ENCODE measurements around the gene YOD1.

The YOD1 gene

GRCh38 chr1:207034208-207034607 lies 16.8 kb downstream of the YOD1 start:
- no peaks in the 10 kb centered on the region for H3K36me3 ChIP-seq (ENCODE audit: insufficient read depth)
- TF ChIP-seq CTCF (conservative IDR thresholded peaks at IDR 0.05; ENCODE audit: low read depth, low read length): no peak
- no peaks in the 10 kb centered on the region for H3K79me2 ChIP-seq (ENCODE audit: insufficient read depth, low read depth)
- H3K4me2 ChIP-seq: no peak overlapping the region
- no peaks in the 10 kb centered on the region for H3K27me3 ChIP-seq (ENCODE audit: insufficient read depth, low read depth)
- H3K4me3 ChIP-seq (IDR thresholded peaks at IDR 0.05; ENCODE audit: insufficient read depth, low read depth, low read length): no peak overlapping the region
- no peaks in the 10 kb centered on the region for H4K20me1 ChIP-seq (ENCODE audit: insufficient read depth)
- H2AFZ ChIP-seq (ENCODE audit: low read depth): no peak overlapping the region
- no peak overlapping the region for H3K9ac ChIP-seq
- no peak overlapping the region for H3K27ac ChIP-seq
- H3K4me1 ChIP-seq (ENCODE audit: low read depth, poor library complexity, severe bottlenecking): no peaks in the 10 kb centered on the region

- TF ChIP-seq CTCF (conservative IDR thresholded peaks at IDR 0.05; ENCODE audit: low read depth, low read length): no peak
- H3K79me2 ChIP-seq (ENCODE audit: insufficient read depth, low read depth): no peaks in the 10 kb centered on the region
- no peaks in the 10 kb centered on the region for H4K20me1 ChIP-seq (ENCODE audit: insufficient read depth)
- H3K4me2 ChIP-seq: no peak overlapping the region
- H3K27ac ChIP-seq: no peak overlapping the region
- H3K27me3 ChIP-seq (ENCODE audit: insufficient read depth, low read depth): no peaks in the 10 kb centered on the region
- no peaks in the 10 kb centered on the region for H3K4me1 ChIP-seq (ENCODE audit: low read depth, poor library complexity, severe bottlenecking)
- no peak overlapping the region for H2AFZ ChIP-seq (ENCODE audit: low read depth)
- H3K9ac ChIP-seq: no peak overlapping the region
- no peak overlapping the region for H3K4me3 ChIP-seq (IDR thresholded peaks at IDR 0.05; ENCODE audit: insufficient read depth, low read depth, low read length)
- no peaks in the 10 kb centered on the region for H3K36me3 ChIP-seq (ENCODE audit: insufficient read depth)
Measured at GRCh38 chr1:207033302-207033701, 17.7 kb downstream of the YOD1 start.

GRCh38 chr1:207032528-207033017 lies 18.4 kb downstream of the YOD1 start, which contains the start of gene C1orf116:
C1orf116 (minus strand) TSS chr1:207032756; CDS start chr1:207027598, 5,158 bp downstream.
- H3K27ac ChIP-seq: no peak within 1 kb of the TSS
- no peaks in the 10 kb centered on the region for H4K20me1 ChIP-seq (ENCODE audit: insufficient read depth)
- no peak within 1 kb of the TSS for H3K4me3 ChIP-seq (IDR thresholded peaks at IDR 0.05; ENCODE audit: insufficient read depth, low read depth, low read length)
- H3K9ac ChIP-seq: no peak within 1 kb of the TSS
- H3K4me1 ChIP-seq (ENCODE audit: low read depth, poor library complexity, severe bottlenecking): no peaks in the 10 kb centered on the region
- no peaks in the 10 kb centered on the region for H3K79me2 ChIP-seq (ENCODE audit: insufficient read depth, low read depth)
- no peaks in the 10 kb centered on the region for H3K36me3 ChIP-seq (ENCODE audit: insufficient read depth)
- TF ChIP-seq CTCF (conservative IDR thresholded peaks at IDR 0.05; ENCODE audit: low read depth, low read length): no peak
- no peaks in the 10 kb centered on the region for H3K27me3 ChIP-seq (ENCODE audit: insufficient read depth, low read depth)
- H2AFZ ChIP-seq (ENCODE audit: low read depth): no peak within 1 kb of the TSS
- H3K4me2 ChIP-seq: no peak within 1 kb of the TSS

GRCh38 chr1:207031632-207032264 lies 19.3 kb downstream of the YOD1 start:
- H3K27me3 ChIP-seq (ENCODE audit: insufficient read depth, low read depth): no peaks in the 10 kb centered on the region
- no peaks in the 10 kb centered on the region for H3K79me2 ChIP-seq (ENCODE audit: insufficient read depth, low read depth)
- H3K27ac ChIP-seq: no peak overlapping the region
- H3K4me3 ChIP-seq (IDR thresholded peaks at IDR 0.05; ENCODE audit: insufficient read depth, low read depth, low read length): no peak overlapping the region
- no peaks in the 10 kb centered on the region for H4K20me1 ChIP-seq (ENCODE audit: insufficient read depth)
- H3K36me3 ChIP-seq (ENCODE audit: insufficient read depth): no peaks in the 10 kb centered on the region
- H2AFZ ChIP-seq (ENCODE audit: low read depth): no peak overlapping the region
- no peak overlapping the region for H3K4me2 ChIP-seq
- no peak overlapping the region for H3K9ac ChIP-seq
- H3K4me1 ChIP-seq (ENCODE audit: low read depth, poor library complexity, severe bottlenecking): no peaks in the 10 kb centered on the region
- TF ChIP-seq CTCF (conservative IDR thresholded peaks at IDR 0.05; ENCODE audit: low read depth, low read length): no peak
